ENCODE data around the gene ADGRL1. TPM values are rescaled to one million over a fixed set of nuclear protein-coding genes. Genes with fewer than 3 reads are reported as not detected.

The ADGRL1 gene
- total and polyA plus RNA-seq, 4 experiments from 2014 or later, result 0.55 to 22.0 (median 10.3) TPM

- intact Hi-C loops (cut with micrococcal nuclease), result loop anchor here (1.0 to 2.0 kb wide), 6 partner anchors 18 to 345 kb away; no protein-coding TSS in a partner anchor
- no peaks in the 10 kb centered on the region for H3K9me3 Mint-ChIP-seq
- H3K36me3 Mint-ChIP-seq, result peaks cover 3 to 6% of the 10 kb centered on the region in 2 donors
- Histone ChIP-seq H3K27me3 (ENCODE audit: insufficient read depth, low read length) (no peaks in the 10 kb centered on the region), H3K27ac (ENCODE audit: low read depth, low read length) (peak overlapping the region; percentile 60), H3K9me3 (ENCODE audit: control insufficient read depth in 1 of 2, low read length in 2 of 2) (no peaks in the 10 kb centered on the region), H3K4me1 (ENCODE audit: insufficient read depth, low read length) (peaks cover 18% of the 10 kb centered on the region), H3K36me3 (ENCODE audit: insufficient read depth, low read length) (no peaks in the 10 kb centered on the region), H3K4me3 (ENCODE audit: low read length in 2 of 2) (peak overlapping the region; percentile 23 to 77)
- peak overlapping the region in 6 of 7 donors; percentile 42 to 97 (median 84) for H3K27ac Mint-ChIP-seq
- H3K4me3 Mint-ChIP-seq, result peak overlapping the region; percentile 92 to 100 (median 95)
- no peak for DNase-seq
- CTCF ChIA-PET (ENCODE audit: partially characterized antibody), result interaction anchor here (0.6 to 4.1 kb wide), 64 partner anchors 9 to 437 kb away, joined by 3 to 68 read pairs (median 5); partner anchors contain the start of genes ADGRE5, C19orf67, MISP3 and NDUFB7
- peaks cover 13 to 33% (median 21%) of the 10 kb centered on the region in 4 donors for H3K4me1 Mint-ChIP-seq
- H3K27me3 Mint-ChIP-seq, result no peaks in the 10 kb centered on the region
- POLR2A ChIA-PET (ENCODE audit: partially characterized antibody), result interaction anchor here (0.7 to 3.2 kb wide), 51 partner anchors 9 to 554 kb away, joined by 3 to 48 read pairs (median 4); partner anchors contain the start of genes ADGRE5, DCAF15, DNAJB1 and IL27RA
Observed at GRCh38 chr19:14135985-14136508, 69.9 kb downstream of the ADGRL1 start.

GRCh38 chr19:14135355-14135754 is 70.6 kb downstream of the ADGRL1 start:
- Histone ChIP-seq H3K4me3 (ENCODE audit: low read length in 2 of 2) (no peak overlapping the region), H3K27ac (ENCODE audit: low read depth, low read length) (peak overlapping the region; percentile 60), H3K4me1 (ENCODE audit: insufficient read depth, low read length) (peaks cover 18% of the 10 kb centered on the region), H3K9me3 (ENCODE audit: control insufficient read depth in 1 of 2, low read length in 2 of 2) (no peaks in the 10 kb centered on the region), H3K27me3 (ENCODE audit: insufficient read depth, low read length) (no peaks in the 10 kb centered on the region), H3K36me3 (ENCODE audit: insufficient read depth, low read length) (no peaks in the 10 kb centered on the region)
- ChIA-PET CTCF (ENCODE audit: partially characterized antibody) (interaction anchor here (0.8 to 4.1 kb wide), 10 partner anchors 14 to 351 kb away, joined by 3 to 68 read pairs (median 13); partner anchors contain the start of gene C19orf67), POLR2A (ENCODE audit: partially characterized antibody) (interaction anchor here (1.0 to 3.2 kb wide), 7 partner anchors 44 to 383 kb away, joined by 3 to 36 read pairs (median 19); partner anchors contain the start of genes ADGRE5, DNAJB1, IL27RA and MISP3)
- H3K27me3 Mint-ChIP-seq, result no peaks in the 10 kb centered on the region
- DNase-seq, result no peak
- no peaks in the 10 kb centered on the region for H3K9me3 Mint-ChIP-seq
- peaks cover 13 to 33% (median 21%) of the 10 kb centered on the region in 4 donors for H3K4me1 Mint-ChIP-seq
- intact Hi-C loops (cut with micrococcal nuclease), result no loop called here
- H3K36me3 Mint-ChIP-seq, result peaks cover 3 to 6% of the 10 kb centered on the region in 2 donors
- H3K4me3 Mint-ChIP-seq, result peak overlapping the region; percentile 73 to 95 (median 85)
- peak overlapping the region in 6 of 7 donors; percentile 29 to 77 (median 49) for H3K27ac Mint-ChIP-seq

GRCh38 chr19:14127929-14128509 is 78.0 kb downstream of the ADGRL1 start:
- H3K36me3 Mint-ChIP-seq, result no peaks in the 10 kb centered on the region
- intact Hi-C loops (cut with micrococcal nuclease), result no loop called here
- Histone ChIP-seq H3K4me3 (ENCODE audit: low read length in 2 of 2) (no peak overlapping the region), H3K27ac (ENCODE audit: low read depth, low read length) (no peak overlapping the region), H3K9me3 (ENCODE audit: control insufficient read depth in 1 of 2, low read length in 2 of 2) (no peaks in the 10 kb centered on the region), H3K36me3 (ENCODE audit: insufficient read depth, low read length) (no peaks in the 10 kb centered on the region), H3K4me1 (ENCODE audit: insufficient read depth, low read length) (no peaks in the 10 kb centered on the region), H3K27me3 (ENCODE audit: insufficient read depth, low read length) (no peaks in the 10 kb centered on the region)
- H3K9me3 Mint-ChIP-seq, result no peaks in the 10 kb centered on the region
- ChIA-PET CTCF (ENCODE audit: partially characterized antibody) (interaction anchor here (0.9 kb wide), 1 partner anchor 221 kb away, joined by 3 read pairs; no protein-coding TSS in a partner anchor), POLR2A (ENCODE audit: partially characterized antibody) (no interaction called here)
- DNase-seq, result no peak
- H3K4me1 Mint-ChIP-seq, result no peaks in the 10 kb centered on the region
- H3K4me3 Mint-ChIP-seq, result no peak overlapping the region
- H3K27ac Mint-ChIP-seq, result no peak overlapping the region
- H3K27me3 Mint-ChIP-seq, result no peaks in the 10 kb centered on the region

GRCh38 chr19:14127176-14127575 is 78.8 kb downstream of the ADGRL1 start:
- DNase-seq, result no peak
- POLR2A ChIA-PET (ENCODE audit: partially characterized antibody), result no interaction called here
- H3K4me3 Mint-ChIP-seq, result no peak overlapping the region
- Histone ChIP-seq H3K27ac (ENCODE audit: low read depth, low read length) (no peak overlapping the region), H3K27me3 (ENCODE audit: insufficient read depth, low read length) (no peaks in the 10 kb centered on the region), H3K4me3 (ENCODE audit: low read length in 2 of 2) (no peak overlapping the region), H3K36me3 (ENCODE audit: insufficient read depth, low read length) (no peaks in the 10 kb centered on the region), H3K9me3 (ENCODE audit: control insufficient read depth in 1 of 2, low read length in 2 of 2) (no peaks in the 10 kb centered on the region), H3K4me1 (ENCODE audit: insufficient read depth, low read length) (no peaks in the 10 kb centered on the region)
- intact Hi-C loops (cut with micrococcal nuclease), result no loop called here
- H3K36me3 Mint-ChIP-seq, result no peaks in the 10 kb centered on the region
- H3K27me3 Mint-ChIP-seq, result no peaks in the 10 kb centered on the region
- H3K27ac Mint-ChIP-seq, result peak overlapping the region in 1 of 7 donors; percentile 60
- CTCF ChIA-PET (ENCODE audit: partially characterized antibody), result no interaction called here
- no peaks in the 10 kb centered on the region for H3K9me3 Mint-ChIP-seq
- no peaks in the 10 kb centered on the region for H3K4me1 Mint-ChIP-seq

GRCh38 chr19:14122924-14123323 is 83.0 kb downstream of the ADGRL1 start:
- POLR2A ChIA-PET (ENCODE audit: partially characterized antibody), result interaction anchor here (1.1 kb wide), 1 partner anchor 14 kb away, joined by 5 read pairs; the partner anchor contains the start of gene ASF1B
- H3K27ac Mint-ChIP-seq, result peak overlapping the region in 1 of 7 donors; percentile 19

GRCh38 chr19:14120497-14120780 is 85.5 kb downstream of the ADGRL1 start:
- no peak overlapping the region for H3K27ac ChIP-seq (ENCODE audit: low read depth, low read length)
- Mint-ChIP-seq H3K27ac (peak overlapping the region in 1 of 7 donors; percentile 21), H3K4me3 (no peak overlapping the region), H3K36me3 (peaks cover 0 to 7% of the 10 kb centered on the region in 2 donors), H3K9me3 (no peaks in the 10 kb centered on the region), H3K27me3 (no peaks in the 10 kb centered on the region), H3K4me1 (peaks cover 17 to 33% (median 24%) of the 10 kb centered on the region in 4 donors)
- intact Hi-C loops (cut with micrococcal nuclease), result no loop called here
- peaks cover 28% of the 10 kb centered on the region for H3K4me1 ChIP-seq (ENCODE audit: insufficient read depth, low read length)
- H3K9me3 ChIP-seq (ENCODE audit: control insufficient read depth in 1 of 2, low read length in 2 of 2), result no peaks in the 10 kb centered on the region
- no peak overlapping the region for H3K4me3 ChIP-seq (ENCODE audit: low read length in 2 of 2)
- ChIA-PET CTCF (ENCODE audit: partially characterized antibody) (no interaction called here), POLR2A (ENCODE audit: partially characterized antibody) (no interaction called here)
- H3K27me3 ChIP-seq (ENCODE audit: insufficient read depth, low read length), result no peaks in the 10 kb centered on the region
- H3K36me3 ChIP-seq (ENCODE audit: insufficient read depth, low read length), result no peaks in the 10 kb centered on the region
- DNase-seq, result no peak

More at GRCh38 chr19:14122924-14123323, 83.0 kb downstream of the ADGRL1 start:
- Mint-ChIP-seq H3K4me3 (no peak overlapping the region), H3K27me3 (no peaks in the 10 kb centered on the region), H3K9me3 (no peaks in the 10 kb centered on the region), H3K36me3 (peaks cover 0 to 2% of the 10 kb centered on the region in 2 donors), H3K4me1 (peaks cover 7 to 11% (median 9%) of the 10 kb centered on the region in 4 donors)
- CTCF ChIA-PET (ENCODE audit: partially characterized antibody), result interaction anchor here (1.6 to 1.8 kb wide), 2 partner anchors 14 to 49 kb away, joined by 3 to 7 read pairs; partner anchors contain the start of gene ASF1B
- H3K27ac ChIP-seq (ENCODE audit: low read depth, low read length), result no peak overlapping the region
- peaks cover 11% of the 10 kb centered on the region for H3K4me1 ChIP-seq (ENCODE audit: insufficient read depth, low read length)
- H3K4me3 ChIP-seq (ENCODE audit: low read length in 2 of 2), result no peak overlapping the region
- no peaks in the 10 kb centered on the region for H3K36me3 ChIP-seq (ENCODE audit: insufficient read depth, low read length)
- no peak for DNase-seq
- intact Hi-C loops (cut with micrococcal nuclease), result no loop called here
- H3K9me3 ChIP-seq (ENCODE audit: control insufficient read depth in 1 of 2, low read length in 2 of 2), result no peaks in the 10 kb centered on the region
- H3K27me3 ChIP-seq (ENCODE audit: insufficient read depth, low read length), result no peaks in the 10 kb centered on the region
